Measurements from ENCODE around the gene CREB3.
A peak's percentile ranks its signal among the peaks of the same experiment; 100 is the strongest.

Gene CREB3

GRCh38 chr9:35702696-35703095, 29.8 kb upstream of the CREB3 start:
- no peak for DNase-seq

GRCh38 chr9:35703906-35704672, 28.4 kb upstream of the CREB3 start:
- no peak for DNase-seq

GRCh38 chr9:35705372-35705771, 27.1 kb upstream of the CREB3 start:
- DNase-seq: no peak

- DNase-seq: no peak
These were observed 26.5 kb upstream of the CREB3 start for GRCh38 chr9:35705836-35706430.

- DNase-seq: no peak
These were observed 25.5 kb upstream of the CREB3 start for GRCh38 chr9:35706951-35707350.

- DNase-seq: no peak
These were observed 24.3 kb upstream of the CREB3 start for GRCh38 chr9:35708146-35708545.

GRCh38 chr9:35710818-35711500, 21.5 kb upstream of the CREB3 start:
- DNase-seq: no peak

- DNase-seq: no peak
These were observed 20.7 kb upstream of the CREB3 start for GRCh38 chr9:35711501-35712428.

- DNase-seq: no peak
These were observed 19.6 kb upstream of the CREB3 start for GRCh38 chr9:35712762-35713400.

GRCh38 chr9:35713578-35713977, 18.9 kb upstream of the CREB3 start:
- no peak for DNase-seq

- no peak for DNase-seq
These were observed 18.3 kb upstream of the CREB3 start for GRCh38 chr9:35714123-35714522.

GRCh38 chr9:35714579-35715252, 17.8 kb upstream of the CREB3 start:
- no peak for DNase-seq

- DNase-seq: no peak
These were observed 16.2 kb upstream of the CREB3 start for GRCh38 chr9:35716230-35716629.

GRCh38 chr9:35717132-35717870, 15.2 kb upstream of the CREB3 start:
- DNase-seq: no peak

GRCh38 chr9:35718721-35719511, 13.6 kb upstream of the CREB3 start:
- no peak for DNase-seq

- DNase-seq: no peak
These were observed 12.9 kb upstream of the CREB3 start for GRCh38 chr9:35719546-35719945.

- DNase-seq: no peak
These were observed 9.0 kb upstream of the CREB3 start for GRCh38 chr9:35723426-35723825.

GRCh38 chr9:35723908-35724307, 8.6 kb upstream of the CREB3 start:
- no peak for DNase-seq

- DNase-seq: no peak
These were observed 7.1 kb upstream of the CREB3 start for GRCh38 chr9:35725362-35725761.

GRCh38 chr9:35726931-35727330, 5.5 kb upstream of the CREB3 start:
- peak; percentile 54 for DNase-seq

All from fibroblast of skin of scalp (primary cell).